Tibial nerve (tissue), 4 donors: ENCODE measurements around the gene RNF14.

Experiments
- EP300 ChIP-seq, 2 donors: sonication (generic); formaldehyde crosslinking; IDR thresholded peaks; one replicate each; pipeline ENCODE4 v1.6.1; 2017; ENCODE audit warnings: antibody characterized with exemption in 2 of 2, mild to moderate bottlenecking in 1 of 2
- TF ChIP-seq, protein P1 (sequence below), 5 experiments: fragments of 200-600 bp in 3 of 5; fragments of 450-650 bp in 2 of 5; sonication (generic) in 3 of 5; IDR thresholded peaks; one replicate each; pipeline ENCODE4 v1.5.1; 2016 to 2019; ENCODE audit warnings: antibody characterized with exemption in 5 of 5, mild to moderate bottlenecking in 3 of 5, moderate library complexity in 2 of 5

DNA sequence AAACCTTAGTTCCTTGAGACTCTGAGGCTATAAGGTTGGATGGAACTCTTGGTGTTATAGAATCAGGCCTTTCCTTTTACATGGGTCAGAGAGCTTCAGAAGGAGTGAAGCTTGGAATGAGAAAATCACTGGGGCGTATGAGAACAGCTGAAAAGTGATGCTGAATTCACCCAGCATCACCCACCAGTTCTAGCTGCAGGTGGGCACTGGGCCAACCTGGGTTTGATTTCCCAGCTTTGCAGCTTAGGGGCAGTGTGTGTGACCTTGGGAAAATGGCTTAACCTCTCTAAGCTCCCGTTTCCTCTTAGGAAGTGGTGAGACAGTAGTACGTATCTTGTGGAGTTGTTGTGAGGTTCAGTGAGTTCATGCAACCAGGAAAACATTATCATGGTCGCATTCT, 21.6 kb upstream of the RNF14 start:
- TF ChIP-seq, protein P1, sequence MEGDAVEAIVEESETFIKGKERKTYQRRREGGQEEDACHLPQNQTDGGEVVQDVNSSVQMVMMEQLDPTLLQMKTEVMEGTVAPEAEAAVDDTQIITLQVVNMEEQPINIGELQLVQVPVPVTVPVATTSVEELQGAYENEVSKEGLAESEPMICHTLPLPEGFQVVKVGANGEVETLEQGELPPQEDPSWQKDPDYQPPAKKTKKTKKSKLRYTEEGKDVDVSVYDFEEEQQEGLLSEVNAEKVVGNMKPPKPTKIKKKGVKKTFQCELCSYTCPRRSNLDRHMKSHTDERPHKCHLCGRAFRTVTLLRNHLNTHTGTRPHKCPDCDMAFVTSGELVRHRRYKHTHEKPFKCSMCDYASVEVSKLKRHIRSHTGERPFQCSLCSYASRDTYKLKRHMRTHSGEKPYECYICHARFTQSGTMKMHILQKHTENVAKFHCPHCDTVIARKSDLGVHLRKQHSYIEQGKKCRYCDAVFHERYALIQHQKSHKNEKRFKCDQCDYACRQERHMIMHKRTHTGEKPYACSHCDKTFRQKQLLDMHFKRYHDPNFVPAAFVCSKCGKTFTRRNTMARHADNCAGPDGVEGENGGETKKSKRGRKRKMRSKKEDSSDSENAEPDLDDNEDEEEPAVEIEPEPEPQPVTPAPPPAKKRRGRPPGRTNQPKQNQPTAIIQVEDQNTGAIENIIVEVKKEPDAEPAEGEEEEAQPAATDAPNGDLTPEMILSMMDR (IDR thresholded peaks at IDR 0.05), result no peak
- no peak for TF ChIP-seq EP300 (IDR thresholded peaks at IDR 0.05)
